Measurements from ENCODE around the gene IMMP2L.

Gene IMMP2L

GRCh38 chr7:110974441-110974840, 587.9 kb downstream of the IMMP2L start:
- TF ChIP-seq CTCF (conservative IDR thresholded peaks at IDR 0.05; ENCODE audit: low read depth, low read length): no peak
- no peak for DNase-seq (ENCODE audit: low read depth)
- no peak overlapping the region for H3K4me3 ChIP-seq (ENCODE audit: low read length)

- no peak for TF ChIP-seq CTCF (conservative IDR thresholded peaks at IDR 0.05; ENCODE audit: low read depth, low read length)
- DNase-seq (ENCODE audit: low read depth): no peak
- H3K4me3 ChIP-seq (ENCODE audit: low read length): no peak overlapping the region
Observed at GRCh38 chr7:110973196-110973990, 588.9 kb downstream of the IMMP2L start.

GRCh38 chr7:110964775-110965174, 597.5 kb downstream of the IMMP2L start:
- TF ChIP-seq CTCF (conservative IDR thresholded peaks at IDR 0.05; ENCODE audit: low read depth, low read length): no peak
- DNase-seq (ENCODE audit: low read depth): no peak
- H3K4me3 ChIP-seq (ENCODE audit: low read length): no peak overlapping the region

GRCh38 chr7:110962826-110963225, 599.5 kb downstream of the IMMP2L start:
- no peak overlapping the region for H3K4me3 ChIP-seq (ENCODE audit: low read length)
- no peak for DNase-seq (ENCODE audit: low read depth)
- TF ChIP-seq CTCF (conservative IDR thresholded peaks at IDR 0.05; ENCODE audit: low read depth, low read length): no peak

- TF ChIP-seq CTCF (conservative IDR thresholded peaks at IDR 0.05; ENCODE audit: low read depth, low read length): no peak
- no peak for DNase-seq (ENCODE audit: low read depth)
- H3K4me3 ChIP-seq (ENCODE audit: low read length): no peak overlapping the region
Observed at GRCh38 chr7:110962374-110962773, 599.9 kb downstream of the IMMP2L start.

GRCh38 chr7:110960811-110961210, 601.5 kb downstream of the IMMP2L start:
- no peak overlapping the region for H3K4me3 ChIP-seq (ENCODE audit: low read length)
- TF ChIP-seq CTCF (conservative IDR thresholded peaks at IDR 0.05; ENCODE audit: low read depth, low read length): no peak
- DNase-seq (ENCODE audit: low read depth): no peak

- no peak for DNase-seq (ENCODE audit: low read depth)
- TF ChIP-seq CTCF (conservative IDR thresholded peaks at IDR 0.05; ENCODE audit: low read depth, low read length): no peak
Observed at GRCh38 chr7:110948280-110948679, 614.0 kb downstream of the IMMP2L start.

More at GRCh38 chr7:110948280-110948679, 614.0 kb downstream of the IMMP2L start:
- H3K4me3 ChIP-seq (ENCODE audit: low read length): no peak overlapping the region

Data from retinal pigment epithelial cell (primary cell).